HL-60 (cell line): ENCODE data around the gene GSK3B.

Experiments used
- CTCF ChIP-seq: IDR thresholded peaks from one replicate; pipeline ENCODE4 v1.5.1; 2011; ENCODE audit warnings: low read length, control low read depth, inconsistent platforms; ENCODE audit not compliant: insufficient read depth
- POLR2AphosphoS5 ChIP-seq: IDR thresholded peaks from 2 replicates; pipeline ENCODE4 v1.6.1; 2012; ENCODE audit warnings: low read depth

- TF ChIP-seq CTCF = no peak
- TF ChIP-seq POLR2AphosphoS5 = no peak
These were observed 68.7 kb downstream of the GSK3B start for GRCh38 chr3:120025520-120025919.
